ENCODE data around the gene LDAF1. TPM values are rescaled to one million over a fixed set of nuclear protein-coding genes. Genes with fewer than 3 reads are reported as not detected.

Gene LDAF1
- total and polyA plus RNA-seq, 4 donors, result 10.4 to 45.6 (median 20.4) TPM

- Histone ChIP-seq H3K27ac (ENCODE audit: low read depth in 1 of 2, low read length in 1 of 2) (no peak overlapping the region), H3K4me1 (ENCODE audit: control insufficient read depth in 5 of 5, insufficient read depth in 5 of 5, low read length in 5 of 5) (peaks cover 4 to 26% (median 6%) of the 10 kb centered on the region in 5 donors), H3K4me3 (no peak overlapping the region), H3K9me3 (ENCODE audit: control insufficient read depth in 4 of 4, insufficient read depth in 3 of 4, low read length in 3 of 4) (no peaks in the 10 kb centered on the region), H3K27me3 (ENCODE audit: control insufficient read depth in 3 of 3, insufficient read depth in 3 of 3, low read length in 2 of 3) (no peaks in the 10 kb centered on the region), H3K36me3 (ENCODE audit: control insufficient read depth in 4 of 4, insufficient read depth in 4 of 4, low read length in 4 of 4) (no peaks in the 10 kb centered on the region), H3K9ac (ENCODE audit: insufficient read depth in 1 of 2, low read length in 2 of 2) (no peak overlapping the region)
- 59 to 61% methylated on average over 6 of the region's 6 CpGs for WGBS, 2 donors
- peak; percentile 23 for TF ChIP-seq CTCF (IDR thresholded peaks at IDR 0.05; ENCODE audit: control extremely low read depth, extremely low read depth)
- DNase-seq, result peak; percentile 62 to 87 (median 81)
- no peak for ATAC-seq (ENCODE audit: insufficient read depth, low FRiP score)
These were observed 1.6 kb upstream of the LDAF1 start for GRCh38 chr16:21156767-21157467.

- no peak for TF ChIP-seq CTCF (IDR thresholded peaks at IDR 0.05; ENCODE audit: control extremely low read depth, extremely low read depth)
- ATAC-seq (ENCODE audit: insufficient read depth, low FRiP score), result no peak
- peaks cover 4 to 31% (median 6%) of the 10 kb centered on the region in 5 donors for H3K4me1 ChIP-seq (ENCODE audit: control insufficient read depth in 5 of 5, insufficient read depth in 5 of 5, low read length in 5 of 5)
- H3K9me3 ChIP-seq (ENCODE audit: control insufficient read depth in 4 of 4, insufficient read depth in 3 of 4, low read length in 3 of 4), result no peaks in the 10 kb centered on the region
- H3K4me3 ChIP-seq, result no peak overlapping the region
- no peaks in the 10 kb centered on the region for H3K27me3 ChIP-seq (ENCODE audit: control insufficient read depth in 3 of 3, insufficient read depth in 3 of 3, low read length in 2 of 3)
- no peaks in the 10 kb centered on the region for H3K36me3 ChIP-seq (ENCODE audit: control insufficient read depth in 4 of 4, insufficient read depth in 4 of 4, low read length in 4 of 4)
- H3K27ac ChIP-seq (ENCODE audit: low read depth in 1 of 2, low read length in 1 of 2), result peak overlapping the region in 1 of 2 donors; percentile 23
- DNase-seq, result no peak
- H3K9ac ChIP-seq (ENCODE audit: insufficient read depth in 1 of 2, low read length in 2 of 2), result peak overlapping the region in 1 of 2 donors; percentile 4
- WGBS, 2 donors, result 51 to 63% methylated on average over 5 of the region's 5 CpGs
These were observed 842 bp upstream of the LDAF1 start for GRCh38 chr16:21157632-21158031.

- Histone ChIP-seq H3K9me3 (ENCODE audit: control insufficient read depth in 4 of 4, insufficient read depth in 3 of 4, low read length in 3 of 4) (no peaks in the 10 kb centered on the region), H3K4me1 (ENCODE audit: control insufficient read depth in 5 of 5, insufficient read depth in 5 of 5, low read length in 5 of 5) (peaks cover 4 to 40% (median 14%) of the 10 kb centered on the region in 5 donors), H3K36me3 (ENCODE audit: control insufficient read depth in 4 of 4, insufficient read depth in 4 of 4, low read length in 4 of 4) (peaks cover 0 to 5% (median 2%) of the 10 kb centered on the region in 4 donors), H3K27ac (ENCODE audit: low read depth in 1 of 2, low read length in 1 of 2) (peak overlapping the region; percentile 74 to 77), H3K4me3 (peak overlapping the region; percentile 66), H3K27me3 (ENCODE audit: control insufficient read depth in 3 of 3, insufficient read depth in 3 of 3, low read length in 2 of 3) (no peaks in the 10 kb centered on the region), H3K9ac (ENCODE audit: insufficient read depth in 1 of 2, low read length in 2 of 2) (peak overlapping the region in 1 of 2 donors; percentile 17)
- peak; percentile 46 to 70 (median 63) for DNase-seq
- ATAC-seq (ENCODE audit: insufficient read depth, low FRiP score), result peak; percentile 40
- WGBS, 2 donors, result 3 to 5% methylated on average over 27 of the region's 27 CpGs
- TF ChIP-seq CTCF (IDR thresholded peaks at IDR 0.05; ENCODE audit: control extremely low read depth, extremely low read depth), result no peak
These were observed 942 bp downstream of the LDAF1 start for GRCh38 chr16:21159281-21159951.

Data from lung (tissue), 12 donors.